Measurements from ENCODE around the gene ZSWIM2.

- TF ChIP-seq CTCF (IDR thresholded peaks at IDR 0.05) (no peak), POLR2A (IDR thresholded peaks at IDR 0.05) (no peak)
Observed at GRCh38 chr2:186871881-186872280, 22.9 kb upstream of the ZSWIM2 start.
